Transverse colon (tissue), 3 donors: ENCODE data around the gene FZD10.

Experiments
- CTCF ChIP-seq, 5 experiments: fragments of 200-600 bp in 3 of 5; fragments of 450-650 bp in 2 of 5; sonication (generic) in 3 of 5; IDR thresholded peaks; 1 replicate in 2 of 5; 2 replicates in 3 of 5; pipeline ENCODE4 v1.5.1; 2016 to 2017; ENCODE audit warnings: antibody characterized with exemption in 5 of 5, inconsistent platforms in 3 of 5, mild to moderate bottlenecking in 2 of 5, moderate library complexity in 1 of 5
- EP300 ChIP-seq: sonication (generic); formaldehyde crosslinking; IDR thresholded peaks from one replicate; pipeline ENCODE4 v1.6.1; 2017; ENCODE audit warnings: antibody characterized with exemption, low read depth
- POLR2A ChIP-seq: fragments of 450-650 bp; IDR thresholded peaks from one replicate; pipeline ENCODE4 v1.6.1; 2016; ENCODE audit warnings: antibody characterized with exemption, mild to moderate bottlenecking, moderate library complexity

- TF ChIP-seq CTCF (IDR thresholded peaks at IDR 0.05): no peak
- no peak for TF ChIP-seq POLR2A
- TF ChIP-seq EP300: no peak
Measured at GRCh38 chr12:130118181-130118580, 44.1 kb upstream of the FZD10 start.
